ENCODE measurements around the gene CHST4. TPM values are rescaled to one million over a fixed set of nuclear protein-coding genes. Genes with fewer than 3 reads are reported as not detected.
"Not testable (repeated sequence)": the region's sequence is repeated elsewhere in the genome, so short reads cannot be mapped to it uniquely, and the experiment has no call there.

CHST4 gene
- total and polyA plus RNA-seq, 2 donors from 2014 or later, result not detected

- no peaks in the 10 kb centered on the region for H3K9me3 ChIP-seq (ENCODE audit: control insufficient read depth in 2 of 3, insufficient read depth in 1 of 3, low read length in 3 of 3)
- no peak overlapping the region for H3K4me3 ChIP-seq (ENCODE audit: low read length in 3 of 3)
- H3K4me1 ChIP-seq (ENCODE audit: control insufficient read depth in 2 of 3, insufficient read depth in 2 of 3, low read depth in 1 of 3, low read length in 3 of 3), result no peaks in the 10 kb centered on the region
- TF ChIP-seq CTCF (IDR thresholded peaks at IDR 0.05; ENCODE audit: borderline replicate concordance, extremely low read depth, insufficient read depth), result no peak
- DNase-seq (peak in 4 of 5 donors; percentile 44 to 79 (median 64)), FAIRE-seq (no peak)
- intact Hi-C loops (cut with DNase I), result loop anchor here (5.0 kb wide), 1 partner anchor 89 kb away; no protein-coding TSS in a partner anchor
- no peaks in the 10 kb centered on the region for H3K27me3 ChIP-seq (ENCODE audit: control insufficient read depth, insufficient read depth, low read length)
- no peak overlapping the region for H3K27ac ChIP-seq (ENCODE audit: low read depth in 2 of 2, low read length in 2 of 2)
- no peaks in the 10 kb centered on the region for H3K36me3 ChIP-seq (ENCODE audit: control insufficient read depth in 2 of 3, insufficient read depth in 3 of 3, low read length in 3 of 3)
- no peak overlapping the region for H3K9ac ChIP-seq (ENCODE audit: low read length in 3 of 3)
Observed at GRCh38 chr16:71501547-71501946, 24.7 kb upstream of the CHST4 start.

- H3K4me3 ChIP-seq (ENCODE audit: low read length in 3 of 3); H3K36me3 ChIP-seq (ENCODE audit: control insufficient read depth in 2 of 3, insufficient read depth in 3 of 3, low read length in 3 of 3); H3K9ac ChIP-seq (ENCODE audit: low read length in 3 of 3); FAIRE-seq; H3K9me3 ChIP-seq (ENCODE audit: control insufficient read depth in 2 of 3, insufficient read depth in 1 of 3, low read length in 3 of 3); H3K4me1 ChIP-seq (ENCODE audit: control insufficient read depth in 2 of 3, insufficient read depth in 2 of 3, low read depth in 1 of 3, low read length in 3 of 3); H3K27ac ChIP-seq (ENCODE audit: low read depth in 2 of 2, low read length in 2 of 2); H3K27me3 ChIP-seq (ENCODE audit: control insufficient read depth, insufficient read depth, low read length): not testable (repeated sequence)
- intact Hi-C loops (cut with DNase I), result loop anchor here (5.0 kb wide), 1 partner anchor 92 kb away; no protein-coding TSS in a partner anchor
- peak in 1 of 5 donors; percentile 47 for DNase-seq
Observed at GRCh38 chr16:71504051-71504450, 22.2 kb upstream of the CHST4 start.

GRCh38 chr16:71504901-71505300 is 21.3 kb upstream of the CHST4 start:
- Histone ChIP-seq H3K27ac (ENCODE audit: low read depth in 2 of 2, low read length in 2 of 2) (no peak overlapping the region), H3K9ac (ENCODE audit: low read length in 3 of 3) (no peak overlapping the region), H3K4me3 (ENCODE audit: low read length in 3 of 3) (no peak overlapping the region), H3K4me1 (ENCODE audit: control insufficient read depth in 2 of 3, insufficient read depth in 2 of 3, low read depth in 1 of 3, low read length in 3 of 3) (no peaks in the 10 kb centered on the region), H3K9me3 (ENCODE audit: control insufficient read depth in 2 of 3, insufficient read depth in 1 of 3, low read length in 3 of 3) (no peaks in the 10 kb centered on the region), H3K36me3 (ENCODE audit: control insufficient read depth in 2 of 3, insufficient read depth in 3 of 3, low read length in 3 of 3) (no peaks in the 10 kb centered on the region), H3K27me3 (ENCODE audit: control insufficient read depth, insufficient read depth, low read length) (no peaks in the 10 kb centered on the region)
- FAIRE-seq (no peak), DNase-seq (no peak)
- intact Hi-C loops (cut with DNase I), result loop anchor here (5.0 kb wide), 1 partner anchor 93 kb away; no protein-coding TSS in a partner anchor
- no peak for TF ChIP-seq CTCF (IDR thresholded peaks at IDR 0.05; ENCODE audit: borderline replicate concordance, extremely low read depth, insufficient read depth)

GRCh38 chr16:71507061-71507460 is 19.2 kb upstream of the CHST4 start:
- Histone ChIP-seq H3K36me3 (ENCODE audit: control insufficient read depth in 2 of 3, insufficient read depth in 3 of 3, low read length in 3 of 3) (no peaks in the 10 kb centered on the region), H3K27me3 (ENCODE audit: control insufficient read depth, insufficient read depth, low read length) (no peaks in the 10 kb centered on the region), H3K4me1 (ENCODE audit: control insufficient read depth in 2 of 3, insufficient read depth in 2 of 3, low read depth in 1 of 3, low read length in 3 of 3) (no peaks in the 10 kb centered on the region), H3K27ac (ENCODE audit: low read depth in 2 of 2, low read length in 2 of 2) (no peak overlapping the region), H3K9ac (ENCODE audit: low read length in 3 of 3) (no peak overlapping the region), H3K9me3 (ENCODE audit: control insufficient read depth in 2 of 3, insufficient read depth in 1 of 3, low read length in 3 of 3) (no peaks in the 10 kb centered on the region), H3K4me3 (ENCODE audit: low read length in 3 of 3) (no peak overlapping the region)
- DNase-seq (no peak), FAIRE-seq (no peak)
- no peak for TF ChIP-seq CTCF (IDR thresholded peaks at IDR 0.05; ENCODE audit: borderline replicate concordance, extremely low read depth, insufficient read depth)
- intact Hi-C loops (cut with DNase I), result no loop called here

All from kidney (tissue), 14 donors.